ENCODE measurements around the gene CASQ1. TPM values are rescaled to one million over a fixed set of nuclear protein-coding genes. Genes with fewer than 3 reads are reported as not detected.

CASQ1 gene
- total and polyA plus RNA-seq, 2 of the 13 experiments (the other 11 are each of a cell fraction or from before 2014, with no cell fraction given), result 0.09 to 0.20 TPM

DNA sequence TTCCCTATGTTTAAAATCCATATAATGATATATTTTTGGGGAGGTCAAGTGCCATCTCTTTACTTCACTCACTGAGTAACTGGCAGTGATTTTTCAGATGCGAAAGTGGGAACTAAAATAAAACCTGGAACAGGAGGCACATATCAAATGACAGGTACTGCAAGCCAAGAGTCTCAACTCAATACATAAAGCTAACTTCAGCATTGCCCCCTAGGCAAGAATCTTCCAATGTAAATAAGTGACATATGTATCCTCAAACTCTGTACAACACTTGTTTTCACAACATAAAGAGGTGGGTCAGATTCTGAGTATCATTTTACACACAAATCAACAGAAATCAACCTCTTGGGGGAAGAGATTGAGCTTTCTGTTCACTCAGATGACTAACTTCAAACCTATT, 53.8 kb downstream of the CASQ1 start (continued):
- TF ChIP-seq, protein P1, sequence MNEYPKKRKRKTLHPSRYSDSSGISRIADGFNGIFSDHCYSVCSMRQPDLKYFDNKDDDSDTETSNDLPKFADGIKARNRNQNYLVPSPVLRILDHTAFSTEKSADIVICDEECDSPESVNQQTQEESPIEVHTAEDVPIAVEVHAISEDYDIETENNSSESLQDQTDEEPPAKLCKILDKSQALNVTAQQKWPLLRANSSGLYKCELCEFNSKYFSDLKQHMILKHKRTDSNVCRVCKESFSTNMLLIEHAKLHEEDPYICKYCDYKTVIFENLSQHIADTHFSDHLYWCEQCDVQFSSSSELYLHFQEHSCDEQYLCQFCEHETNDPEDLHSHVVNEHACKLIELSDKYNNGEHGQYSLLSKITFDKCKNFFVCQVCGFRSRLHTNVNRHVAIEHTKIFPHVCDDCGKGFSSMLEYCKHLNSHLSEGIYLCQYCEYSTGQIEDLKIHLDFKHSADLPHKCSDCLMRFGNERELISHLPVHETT (CRISPR knock-in tag; conservative IDR thresholded peaks at IDR 0.05), result no peak

DNA sequence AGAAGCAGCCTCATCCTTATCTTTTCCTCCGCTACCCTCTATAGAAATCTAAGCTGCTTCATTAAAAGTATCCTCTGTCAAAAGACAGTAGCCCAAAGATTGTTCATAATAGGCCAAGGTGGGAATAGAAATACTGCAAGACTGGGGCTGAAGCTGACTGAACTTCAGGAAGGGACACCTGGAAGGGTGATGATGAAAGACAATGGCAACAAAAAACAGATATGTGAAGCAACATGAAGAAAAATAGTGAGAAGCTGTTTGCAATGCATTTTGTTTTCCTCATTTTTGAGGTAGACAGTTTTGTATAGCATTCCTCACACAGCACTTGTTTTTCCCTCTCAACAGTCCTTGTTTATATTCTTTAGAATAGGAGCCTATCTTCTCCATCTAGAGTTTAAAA, 55.1 kb downstream of the CASQ1 start:
- no peaks in the 10 kb centered on the region for H4K20me1 ChIP-seq (ENCODE audit: insufficient read depth, low read length)
- POLR2A ChIA-PET, result no interaction called here
- FAIRE-seq, result no peak
- no peaks in the 10 kb centered on the region for H3K27me3 ChIP-seq (ENCODE audit: control insufficient read depth in 1 of 2, insufficient read depth in 2 of 2, low read length in 2 of 2)
- WGBS (ENCODE audit: low lambda C conversion rate), result 97% methylated on average over 1 of the region's 1 CpG
- H3K4me1 ChIP-seq (ENCODE audit: insufficient read depth, low read length), result peaks cover 1% of the 10 kb centered on the region; the same call in 1 of the 2 replicates
- peaks cover 34% of the 10 kb centered on the region for H3K79me2 ChIP-seq (ENCODE audit: insufficient read depth, low read length)
- H3K27ac ChIP-seq (ENCODE audit: extremely low read length, insufficient read depth, low read length), result no peak overlapping the region
- H3K9me3 ChIP-seq (ENCODE audit: low read length), result no peaks in the 10 kb centered on the region
- no peak overlapping the region for H2AFZ ChIP-seq (ENCODE audit: low read length)
- TF ChIP-seq, protein P2, sequence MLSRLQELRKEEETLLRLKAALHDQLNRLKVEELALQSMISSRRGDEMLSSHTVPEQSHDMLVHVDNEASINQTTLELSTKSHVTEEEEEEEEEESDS (CRISPR knock-in tag; IDR thresholded peaks at IDR 0.05; ENCODE audit: borderline replicate concordance), result no peak
- no peak for TF ChIP-seq CREM (IDR thresholded peaks at IDR 0.05)
- TF ChIP-seq CREM (CRISPR knock-in tag; IDR thresholded peaks at IDR 0.05), result no peak
- no peak for TF ChIP-seq ZNF589 (CRISPR knock-in tag; conservative IDR thresholded peaks at IDR 0.05)
- TF ChIP-seq FOXA3 (CRISPR knock-in tag; IDR thresholded peaks at IDR 0.05), result no peak
- no peak for TF ChIP-seq ZKSCAN1 (IDR thresholded peaks at IDR 0.05; ENCODE audit: low read length)
- no peak for TF ChIP-seq ZNF224 (CRISPR knock-in tag; IDR thresholded peaks at IDR 0.05)
- no peak for TF ChIP-seq REPIN1 (CRISPR knock-in tag; IDR thresholded peaks at IDR 0.05; ENCODE audit: borderline replicate concordance, low read depth)
- TF ChIP-seq ZNF350 (CRISPR knock-in tag; IDR thresholded peaks at IDR 0.05; ENCODE audit: borderline replicate concordance, low read depth), result no peak
- TF ChIP-seq YEATS2 (CRISPR knock-in tag; IDR thresholded peaks at IDR 0.05; ENCODE audit: borderline replicate concordance), result no peak
- TF ChIP-seq, protein P3, sequence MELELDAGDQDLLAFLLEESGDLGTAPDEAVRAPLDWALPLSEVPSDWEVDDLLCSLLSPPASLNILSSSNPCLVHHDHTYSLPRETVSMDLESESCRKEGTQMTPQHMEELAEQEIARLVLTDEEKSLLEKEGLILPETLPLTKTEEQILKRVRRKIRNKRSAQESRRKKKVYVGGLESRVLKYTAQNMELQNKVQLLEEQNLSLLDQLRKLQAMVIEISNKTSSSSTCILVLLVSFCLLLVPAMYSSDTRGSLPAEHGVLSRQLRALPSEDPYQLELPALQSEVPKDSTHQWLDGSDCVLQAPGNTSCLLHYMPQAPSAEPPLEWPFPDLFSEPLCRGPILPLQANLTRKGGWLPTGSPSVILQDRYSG (CRISPR knock-in tag; IDR thresholded peaks at IDR 0.05), result no peak
- no peak for TF ChIP-seq GTF3A (CRISPR knock-in tag; conservative IDR thresholded peaks at IDR 0.05)
- ATAC-seq, result no peak
- H3K4me3 ChIP-seq (replicated peaks in 1 of 3; ENCODE audit: insufficient read depth in 1 of 3, low read depth in 2 of 3, low read length in 3 of 3), result no peak overlapping the region
- in situ Hi-C loops (cut with HindIII; ENCODE audit: extremely low pct_ligation_motif_present, low pct_unique_long_range_greater_than_20kb) (no loop called here), intact Hi-C loops (cut with micrococcal nuclease; ENCODE audit: unreplicated experiment) (no loop called here)
- peaks cover 2 to 26% of the 10 kb centered on the region in 2 experiments; a peak in 4 of 5 replicates for H3K36me3 ChIP-seq (replicated peaks in 1 of 2; ENCODE audit: control insufficient read depth in 1 of 2, insufficient read depth in 2 of 2, low read length in 2 of 2)
- DNase-seq (ENCODE audit: low spot score), result no peak
- no peak overlapping the region for H3K9ac ChIP-seq (ENCODE audit: insufficient read depth, low read depth, low read length)
- BruUV-seq (replicated peaks), result no TSS peak
- CTCF ChIA-PET (ENCODE audit: low intra/inter-chr PET ratio, low total read pairs), result no interaction called here
- H3K4me2 ChIP-seq (ENCODE audit: low read depth, low read length), result no peak overlapping the region

Measured in HepG2 (cell line).